NCI-H748 treated with DMSO at 0.1 percent for 48 hours (cell line): ENCODE data around the gene PCP4.

Source experiments
- DNase-seq: peaks from one replicate; lab custom pipeline; 2025; lab: John Stamatoyannopoulos, UW

The PCP4 gene

DNA sequence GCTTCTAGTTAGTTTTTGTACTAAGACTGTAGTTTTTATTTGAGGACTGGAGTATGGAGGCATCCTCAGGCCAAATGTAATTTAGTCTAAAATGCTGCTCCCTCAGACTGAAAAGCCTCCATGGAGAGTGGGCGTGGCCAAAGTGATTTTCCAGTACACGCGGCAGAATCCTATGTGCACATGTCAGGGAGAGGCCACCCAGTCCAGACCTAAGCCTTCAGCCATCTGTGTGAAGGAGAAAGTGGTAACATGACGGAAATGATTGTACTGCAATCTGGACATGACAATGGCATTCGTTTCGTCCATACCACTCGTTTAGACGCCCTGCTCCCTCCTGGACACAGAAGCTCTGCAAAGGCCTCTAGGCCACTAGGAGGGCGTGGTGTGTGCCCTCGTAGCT, 56.2 kb downstream of the PCP4 start:
- no peak for DNase-seq

DNA sequence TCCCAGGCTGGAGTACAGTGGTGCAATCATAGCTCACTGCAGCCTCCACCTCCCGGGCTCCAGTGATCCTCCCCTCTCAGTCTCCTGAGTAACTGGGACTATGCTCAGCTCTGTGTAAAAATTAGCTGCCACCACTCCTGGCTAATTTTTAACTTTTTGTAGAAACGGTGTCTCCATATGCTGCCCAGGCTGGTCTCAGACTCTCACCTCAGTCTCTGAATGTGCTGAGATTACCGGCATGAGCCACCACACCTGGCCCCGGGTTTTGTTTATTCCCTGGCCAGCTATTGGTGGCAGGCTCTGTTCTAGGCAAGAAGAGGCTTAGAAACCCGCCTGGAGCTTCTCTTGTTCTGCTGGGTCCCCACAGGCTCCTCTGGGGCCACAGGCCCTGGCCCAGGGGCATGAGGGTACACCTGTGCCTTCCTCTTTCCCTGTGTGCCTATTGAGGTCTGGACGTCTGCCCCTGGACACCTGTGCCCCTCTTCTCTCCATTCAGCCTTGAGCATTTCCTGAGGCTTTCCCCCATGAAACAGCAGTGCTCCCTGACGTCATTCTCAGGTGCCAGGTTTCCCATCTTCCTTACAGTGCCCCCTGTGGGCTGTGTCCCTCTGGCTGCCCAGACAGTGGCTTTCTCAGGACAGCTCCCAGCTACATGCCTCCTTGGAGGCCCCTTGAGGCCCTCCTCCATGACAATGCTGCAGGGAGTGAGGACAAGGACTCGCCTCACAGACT, 57.5 kb downstream of the PCP4 start:
- no peak for DNase-seq

GRCh38 chr21:39927304-39927886, 60.2 kb downstream of the PCP4 start:
- no peak for DNase-seq

DNA sequence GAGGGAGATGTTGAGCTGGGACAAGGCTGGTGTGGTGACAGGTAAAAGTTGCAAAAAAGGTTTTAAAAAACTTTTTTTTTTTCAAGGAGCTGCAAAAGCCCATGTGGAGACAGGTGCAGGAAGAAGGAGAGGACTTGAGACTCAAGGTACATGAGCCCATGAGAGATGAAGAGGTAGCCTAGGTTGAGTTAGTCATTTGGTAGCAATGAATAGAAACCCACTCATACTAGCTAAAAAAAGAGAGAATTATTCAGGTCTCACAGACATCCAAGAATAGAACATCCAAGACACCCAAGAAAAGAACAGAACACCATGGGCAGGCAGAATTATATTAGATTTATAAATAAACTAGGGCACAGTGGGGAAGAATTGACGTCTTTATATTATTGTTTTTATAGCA, 65.1 kb downstream of the PCP4 start:
- DNase-seq, result no peak

DNA sequence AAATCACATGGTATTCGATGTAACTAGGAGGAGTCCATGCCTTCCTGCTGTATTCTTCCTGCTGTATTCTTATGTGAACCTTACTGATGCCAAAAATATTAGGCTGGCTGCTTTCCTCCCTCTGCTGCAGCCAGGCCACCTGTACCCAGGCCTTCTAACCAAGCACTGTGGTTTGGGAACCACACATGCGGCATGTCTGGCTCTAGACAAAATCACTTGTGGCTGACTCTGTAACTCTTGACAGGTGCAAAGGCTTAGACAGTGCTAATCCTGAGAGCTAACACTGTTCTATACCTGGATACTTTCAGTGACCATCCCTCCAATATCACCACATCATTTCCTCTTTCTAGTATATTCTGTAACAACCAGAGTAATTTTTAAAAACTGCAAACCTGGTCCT, 67.7 kb downstream of the PCP4 start:
- no peak for DNase-seq

- no peak for DNase-seq
Measured at GRCh38 chr21:39935716-39936115, 68.5 kb downstream of the PCP4 start.

DNA sequence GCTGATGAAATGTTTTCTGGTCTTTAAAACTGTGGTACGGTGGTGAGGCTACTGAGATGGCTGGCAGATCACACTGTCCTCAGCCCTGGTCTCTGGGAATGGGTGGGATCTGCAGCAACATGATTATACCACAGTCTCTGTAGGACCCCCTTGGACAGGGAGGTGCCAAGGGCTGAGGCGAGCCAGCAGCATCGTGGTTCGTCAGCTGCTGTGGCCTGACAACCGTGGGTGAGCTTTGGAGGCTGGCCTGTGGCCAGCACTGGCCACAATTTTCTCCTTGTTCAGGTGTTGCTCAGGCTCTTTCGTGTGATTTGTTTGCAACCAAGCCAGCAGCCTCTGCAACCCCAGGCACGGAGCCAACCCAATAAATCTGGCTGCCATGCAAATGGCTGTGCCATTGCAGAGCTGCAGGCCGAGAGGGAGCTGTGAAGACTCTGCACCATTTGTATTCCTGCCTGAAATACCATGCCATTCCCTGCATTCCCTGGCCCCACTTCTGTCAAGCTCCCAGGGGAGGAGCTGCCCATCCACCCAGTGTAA, 70.9 kb downstream of the PCP4 start:
- DNase-seq, result no peak

DNA sequence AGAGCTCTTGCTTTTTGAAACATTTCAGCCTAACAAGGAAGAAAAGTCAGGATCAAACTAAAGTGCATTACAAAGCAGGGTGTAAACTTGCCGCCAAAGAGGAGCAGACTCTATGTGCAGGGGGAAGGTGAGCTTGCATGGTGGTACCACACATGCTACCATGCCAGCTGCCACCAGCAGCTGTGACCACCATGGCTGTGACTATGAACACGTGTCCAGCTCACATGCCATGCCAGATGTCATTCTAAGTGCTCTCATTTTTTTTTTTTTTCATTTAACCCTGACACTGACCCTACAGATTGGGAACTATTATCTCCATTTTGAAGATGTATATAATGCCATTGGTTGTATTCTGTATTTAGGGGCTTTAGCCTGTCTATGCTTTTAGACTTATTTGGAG, 79.0 kb downstream of the PCP4 start:
- DNase-seq, result no peak

DNA sequence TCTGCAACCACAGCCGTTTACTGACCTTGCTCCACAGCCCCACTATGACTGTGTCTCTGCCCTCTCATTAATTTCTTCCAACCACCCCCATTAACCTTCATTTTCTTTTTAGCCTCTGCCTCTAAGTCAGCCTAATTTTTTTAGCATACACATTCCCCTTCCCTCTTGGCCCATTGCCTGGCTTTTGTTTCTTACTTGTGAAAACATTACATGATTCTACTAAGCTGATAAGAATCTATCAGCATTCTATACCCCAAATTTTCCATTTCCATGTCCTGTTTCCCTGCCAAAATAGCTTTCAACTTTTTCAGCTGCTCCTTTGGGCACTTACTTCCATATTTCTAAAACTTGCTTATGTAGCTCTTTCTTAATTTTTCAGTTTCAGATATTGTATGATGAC, 79.8 kb downstream of the PCP4 start:
- no peak for DNase-seq

GRCh38 chr21:39951183-39952101, 84.2 kb downstream of the PCP4 start:
- no peak for DNase-seq

- DNase-seq, result no peak
Measured at GRCh38 chr21:39952265-39952664, 85.0 kb downstream of the PCP4 start.

- DNase-seq, result no peak
Measured at GRCh38 chr21:39954570-39954969, 87.3 kb downstream of the PCP4 start.

GRCh38 chr21:39955326-39955725, 88.1 kb downstream of the PCP4 start:
- no peak for DNase-seq

DNA sequence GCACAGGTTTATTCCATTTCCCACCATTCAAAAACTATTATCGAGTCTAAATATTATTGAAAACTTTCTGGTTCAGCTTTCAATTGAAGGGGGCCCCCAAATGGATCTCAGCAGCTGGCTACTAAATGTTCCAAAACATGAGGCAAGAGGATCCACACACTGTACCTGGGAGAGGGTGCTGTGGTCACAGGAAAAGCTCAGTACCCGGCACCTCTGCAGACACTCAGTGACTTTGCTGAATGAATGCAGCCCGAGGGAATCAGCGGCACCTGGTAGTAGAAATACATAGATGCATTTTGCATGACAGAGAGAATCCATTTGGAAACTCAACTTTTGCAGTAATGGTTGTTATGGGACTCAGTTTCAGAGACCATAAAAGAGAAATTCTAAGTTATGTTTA, 89.3 kb downstream of the PCP4 start:
- no peak for DNase-seq

- no peak for DNase-seq
Measured at GRCh38 chr21:39958731-39959130, 91.5 kb downstream of the PCP4 start.

- DNase-seq, result no peak
Measured at GRCh38 chr21:39961251-39961650, 94.0 kb downstream of the PCP4 start.

GRCh38 chr21:39965026-39965425, 97.8 kb downstream of the PCP4 start:
- DNase-seq, result no peak

DNA sequence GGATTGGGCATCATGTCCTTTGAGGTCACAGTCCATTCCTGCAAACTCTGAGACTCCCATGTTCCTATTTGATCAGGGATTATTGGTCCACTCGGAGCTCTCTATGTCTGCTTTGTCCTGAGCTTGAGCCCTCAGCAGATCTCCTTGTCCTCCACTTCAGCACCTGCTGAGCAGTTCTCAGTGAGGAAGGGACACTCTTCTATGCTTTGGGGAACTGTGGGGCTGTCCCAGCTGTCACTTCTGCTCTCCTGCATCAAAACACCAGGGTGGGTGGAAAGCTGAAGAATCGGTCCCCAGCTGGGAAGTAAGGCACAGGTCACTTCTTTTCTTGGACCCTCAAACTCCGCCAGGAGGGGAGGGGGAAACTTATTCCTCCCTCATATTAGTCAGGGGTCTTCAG, 99.5 kb downstream of the PCP4 start:
- no peak for DNase-seq

- DNase-seq, result no peak
Measured at GRCh38 chr21:39968010-39968409, 100.8 kb downstream of the PCP4 start.

DNA sequence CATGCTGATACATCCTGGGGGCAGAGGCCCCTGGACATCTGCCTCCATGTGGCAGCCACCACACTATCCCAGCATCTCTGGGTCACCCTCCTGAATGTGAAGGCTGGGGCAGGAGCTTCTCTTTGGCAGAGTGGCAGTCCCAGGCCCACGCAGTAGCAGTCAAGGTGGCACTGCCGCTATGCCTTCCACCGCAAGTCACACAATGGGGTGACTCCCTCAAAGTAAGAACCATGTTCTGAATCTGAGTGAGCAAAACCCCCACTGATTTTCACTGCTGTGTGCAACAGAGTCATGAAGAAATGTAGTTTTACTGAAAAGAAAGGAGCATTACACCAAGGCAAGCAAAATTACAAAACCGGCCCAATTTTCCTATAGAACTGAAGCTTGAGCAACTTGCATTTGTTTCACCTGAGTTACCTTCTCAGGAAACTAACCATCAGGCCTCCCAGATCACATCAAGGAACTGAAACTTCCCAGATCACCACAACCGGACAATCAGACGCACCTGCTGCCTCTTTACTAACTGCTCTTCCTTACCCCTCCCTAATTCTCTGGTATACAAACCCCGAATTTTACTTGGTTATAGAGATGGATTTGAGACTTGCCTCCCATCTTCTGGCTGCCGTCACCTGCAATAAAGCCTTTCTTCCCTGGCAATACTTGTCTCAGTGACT, 102.6 kb downstream of the PCP4 start:
- DNase-seq, result no peak

DNA sequence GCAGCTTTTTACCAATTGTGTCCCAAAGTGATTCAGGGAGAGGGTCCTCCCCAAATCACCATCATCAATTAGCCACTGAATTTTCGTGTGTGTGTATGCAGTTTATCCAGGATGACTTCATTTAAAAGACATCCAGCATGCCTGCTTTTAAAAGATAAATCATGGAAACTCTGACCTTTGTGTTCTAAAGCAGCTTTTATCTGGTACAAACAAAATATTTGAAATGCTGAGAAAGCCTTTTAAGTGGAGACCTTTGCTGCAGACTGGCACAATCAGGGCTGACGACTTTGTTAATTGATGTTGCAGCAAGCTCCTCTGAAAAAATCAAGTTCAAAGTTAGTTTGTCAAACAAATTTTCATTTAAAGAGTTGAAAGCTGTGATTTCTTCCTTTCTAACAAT, 104.7 kb downstream of the PCP4 start:
- no peak for DNase-seq

DNA sequence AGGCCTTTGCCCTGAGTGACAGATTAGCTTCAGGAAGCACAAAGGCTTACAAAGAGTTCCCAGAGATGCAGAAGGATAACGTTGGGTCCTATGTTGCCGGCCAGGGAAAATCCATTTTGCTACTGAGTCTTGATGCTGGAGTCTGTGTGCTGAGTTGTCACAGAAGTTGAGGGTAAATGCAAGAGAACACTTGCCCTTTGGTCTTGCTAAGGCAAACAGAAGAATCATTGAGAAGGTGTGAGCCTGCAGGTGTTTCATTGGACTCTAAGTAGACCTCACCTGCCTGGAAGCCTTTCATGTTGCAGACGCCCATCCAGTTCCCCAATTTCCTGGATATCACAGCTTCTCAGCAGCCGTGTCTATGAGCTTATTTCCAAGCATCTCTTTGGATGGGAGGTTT, 105.2 kb downstream of the PCP4 start:
- DNase-seq, result no peak
